Measurements from ENCODE around the gene BCKDHA.
"Not testable (repeated sequence)": the region's sequence is repeated elsewhere in the genome, so short reads cannot be mapped to it uniquely, and the experiment has no call there.

The BCKDHA gene

GRCh38 chr19:41426116-41426841 lies 28.7 kb downstream of the BCKDHA start:
- no peak for DNase-seq (ENCODE audit: low read depth)

- no peak for DNase-seq (ENCODE audit: low read depth)
Observed at GRCh38 chr19:41426952-41427646, 29.5 kb downstream of the BCKDHA start, which contains the start of gene B3GNT8. Gene B3GNT8, minus strand, starts transcription at chr19:41427374. Its CDS starts 596 bp downstream, at chr19:41426778.

- DNase-seq (ENCODE audit: low read depth): no peak
Observed at GRCh38 chr19:41427647-41428480, 30.2 kb downstream of the BCKDHA start.

GRCh38 chr19:41428481-41428859 lies 30.9 kb downstream of the BCKDHA start:
- DNase-seq (ENCODE audit: low read depth): no peak

- DNase-seq (ENCODE audit: low read depth): no peak
Observed at GRCh38 chr19:41430922-41431321, 33.3 kb downstream of the BCKDHA start.

GRCh38 chr19:41431426-41432386 lies 34.1 kb downstream of the BCKDHA start:
- DNase-seq (ENCODE audit: low read depth): no peak

GRCh38 chr19:41433171-41433570 lies 35.6 kb downstream of the BCKDHA start:
- no peak for DNase-seq (ENCODE audit: low read depth)

GRCh38 chr19:41434450-41434849 lies 36.8 kb downstream of the BCKDHA start:
- DNase-seq (ENCODE audit: low read depth): no peak

GRCh38 chr19:41435376-41435775 lies 37.8 kb downstream of the BCKDHA start:
- not testable (repeated sequence) for DNase-seq (ENCODE audit: low read depth)

GRCh38 chr19:41435936-41436673 lies 38.5 kb downstream of the BCKDHA start:
- no peak for DNase-seq (ENCODE audit: low read depth)

- no peak for DNase-seq (ENCODE audit: low read depth)
Observed at GRCh38 chr19:41436674-41436951, 39.0 kb downstream of the BCKDHA start.

GRCh38 chr19:41437944-41438574 lies 40.4 kb downstream of the BCKDHA start:
- no peak for DNase-seq (ENCODE audit: low read depth)

GRCh38 chr19:41439441-41440222 lies 42.0 kb downstream of the BCKDHA start, which contains the start of gene DMAC2:
Gene DMAC2, minus strand, starts transcription at chr19:41439912. Its CDS starts 13 bp downstream, at chr19:41439899.
- DNase-seq (ENCODE audit: low read depth): peak; percentile 94

GRCh38 chr19:41441321-41441945 lies 43.8 kb downstream of the BCKDHA start:
- DNase-seq (ENCODE audit: low read depth): no peak

GRCh38 chr19:41442473-41443355 lies 45.1 kb downstream of the BCKDHA start, which contains the start of gene ERICH4:
Gene ERICH4, plus strand, starts transcription at chr19:41443156. Its CDS starts 14 bp downstream, at chr19:41443170.
- no peak for DNase-seq (ENCODE audit: low read depth)

- DNase-seq (ENCODE audit: low read depth): no peak
Observed at GRCh38 chr19:41443813-41444455, 46.3 kb downstream of the BCKDHA start.

- DNase-seq (ENCODE audit: low read depth): no peak
Observed at GRCh38 chr19:41445575-41445974, 48.0 kb downstream of the BCKDHA start.
